ENCODE results near the gene NR4A1. TPM values are rescaled to one million over a fixed set of nuclear protein-coding genes. Genes with fewer than 3 reads are reported as not detected.

The NR4A1 gene
- total and polyA plus RNA-seq, 2 of the 13 experiments (the other 11 are each of a cell fraction or from before 2014, with no cell fraction given) = 5.7 to 15.2 TPM

- peak; percentile 59 for TF ChIP-seq ZNF574 (CRISPR knock-in tag; IDR thresholded peaks at IDR 0.05)
- TF ChIP-seq KLF12 (CRISPR knock-in tag; IDR thresholded peaks at IDR 0.05; ENCODE audit: borderline replicate concordance) = peak; percentile 76; the same call in 1 of the 2 replicates
- TF ChIP-seq RFX3 (CRISPR knock-in tag; IDR thresholded peaks at IDR 0.05) = no peak
- TF ChIP-seq ZNF772 (CRISPR knock-in tag; IDR thresholded peaks at IDR 0.05) = peak; percentile 53; the same call in 1 of the 2 replicates
- 0 out of 2 replicates have a peak, but pooled peaks have one; percentile 12 for TF ChIP-seq ZNF782 (CRISPR knock-in tag; IDR thresholded peaks at IDR 0.05; ENCODE audit: borderline replicate concordance)
- TF ChIP-seq CC2D1A (CRISPR knock-in tag; IDR thresholded peaks at IDR 0.05) = no peak
- TF ChIP-seq ZNF143 (CRISPR knock-in tag; IDR thresholded peaks at IDR 0.05) = no peak
- TF ChIP-seq ARNT2 (CRISPR knock-in tag; IDR thresholded peaks at IDR 0.05; ENCODE audit: low read depth) = peak; percentile 59; the same call in 1 of the 2 replicates
- TF ChIP-seq HNF4A (CRISPR knock-in tag; IDR thresholded peaks at IDR 0.05) = 0 out of 2 replicates have a peak, but pooled peaks have one; percentile 13
- peak; percentile 80 for TF ChIP-seq REPIN1 (CRISPR knock-in tag; IDR thresholded peaks at IDR 0.05; ENCODE audit: borderline replicate concordance, low read depth)
- TF ChIP-seq YY1 (IDR thresholded peaks at IDR 0.05; ENCODE audit: insufficient read depth, insufficient replicate concordance, low read depth, low read length) = peak; percentile 73
- TF ChIP-seq BRD4 (CRISPR knock-in tag; IDR thresholded peaks at IDR 0.05) = no peak
- TF ChIP-seq ATF4 (CRISPR knock-in tag; IDR thresholded peaks at IDR 0.05) = 0 out of 4 replicates have a peak, but pooled peaks of 1 of the 2 experiments have one; percentile 21
- no peak for TF ChIP-seq ELK4 (CRISPR knock-in tag; IDR thresholded peaks at IDR 0.05; ENCODE audit: borderline replicate concordance)
- peak; percentile 64; the same call in 1 of the 2 replicates for TF ChIP-seq THAP7 (CRISPR knock-in tag; IDR thresholded peaks at IDR 0.05)
- TF ChIP-seq ZFP62 (CRISPR knock-in tag; IDR thresholded peaks at IDR 0.05) = no peak
- peak; percentile 50; the same call in 1 of the 2 replicates for TF ChIP-seq HDAC1 (CRISPR knock-in tag; IDR thresholded peaks at IDR 0.05)
- peak; percentile 10; the same call in 1 of the 2 replicates for TF ChIP-seq ZNF768 (CRISPR knock-in tag; IDR thresholded peaks at IDR 0.05)
- 0 out of 2 replicates have a peak, but pooled peaks have one; percentile 40 for TF ChIP-seq EEA1 (CRISPR knock-in tag; IDR thresholded peaks at IDR 0.05; ENCODE audit: borderline replicate concordance)
- TF ChIP-seq NBN (conservative IDR thresholded peaks at IDR 0.05) = no peak
- no peak for TF ChIP-seq ATF2 (CRISPR knock-in tag; IDR thresholded peaks at IDR 0.05)
- TF ChIP-seq ZNF580 (CRISPR knock-in tag; IDR thresholded peaks at IDR 0.05; ENCODE audit: borderline replicate concordance, low read depth) = no peak
Measured at GRCh38 chr12:52023182-52023975, 27.9 kb upstream of the NR4A1 start (continued).

Measured in HepG2 (cell line).